Measurements from ENCODE around the gene DHRSX.
"Not testable (repeated sequence)": the region's sequence is repeated elsewhere in the genome, so short reads cannot be mapped to it uniquely, and the experiment has no call there.

- TF ChIP-seq CTCF (IDR thresholded peaks at IDR 0.05); EZH2 (IDR thresholded peaks at IDR 0.05; ENCODE audit: borderline replicate concordance, insufficient read depth, low read depth, low read length, poor library complexity, severe bottlenecking): not testable (repeated sequence)
These were observed 81.4 kb downstream of the DHRSX start for GRCh38 chrX:2419418-2419817.
